Erythroblast (primary cell): ENCODE measurements around the gene RAB11A.

Experiments
- GATA1 ChIP-seq: IDR thresholded peaks from 2 replicates; pipeline ENCODE4 v1.6.1; 2011; ENCODE audit warnings: low read depth, mild to moderate bottlenecking, control low read depth, low read length, moderate library complexity
- POLR2A ChIP-seq: IDR thresholded peaks from 2 replicates; pipeline ENCODE4 v1.6.1; 2011; ENCODE audit warnings: mild to moderate bottlenecking, low read length

DNA sequence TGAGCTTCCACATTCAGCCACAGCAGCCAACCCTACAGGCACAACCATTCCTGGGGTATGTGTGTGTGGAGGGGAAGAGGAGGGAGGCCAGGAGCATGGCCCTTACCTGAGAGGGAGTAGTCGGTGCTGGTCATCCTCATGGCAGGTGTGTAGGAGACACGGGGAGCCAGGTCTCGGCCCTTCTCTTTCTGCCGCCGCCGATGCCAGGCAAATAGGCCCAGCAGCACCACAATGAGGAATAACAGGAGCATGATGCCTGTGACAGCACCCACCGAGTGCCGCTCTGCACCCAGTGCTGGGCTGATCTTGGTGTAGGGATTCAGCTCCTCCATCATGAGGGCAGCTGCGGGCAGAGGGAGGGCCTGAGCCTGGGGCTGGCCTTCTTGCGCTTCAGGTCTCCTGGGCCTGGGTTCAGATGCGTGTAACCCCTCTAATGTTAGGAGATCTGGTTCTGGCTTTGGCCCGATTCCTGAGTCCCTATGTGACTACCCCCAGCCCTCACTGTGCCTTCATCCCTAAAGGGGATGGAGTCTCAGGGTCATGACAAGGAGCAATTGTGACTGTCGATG lies 44.4 kb downstream of the RAB11A start:
- TF ChIP-seq POLR2A (no peak), GATA1 (no peak)
